DMS153 treated with DMSO at 0.1 percent for 48 hours (cell line): Measurements from ENCODE around the gene MRPL42.
"Not testable (repeated sequence)": the region's sequence is repeated elsewhere in the genome, so short reads cannot be mapped to it uniquely, and the experiment has no call there.

Source experiments
- DNase-seq: peaks from one replicate; lab custom pipeline; 2025; ENCODE audit not compliant: unreplicated experiment; lab: John Stamatoyannopoulos, UW

Gene MRPL42

DNA sequence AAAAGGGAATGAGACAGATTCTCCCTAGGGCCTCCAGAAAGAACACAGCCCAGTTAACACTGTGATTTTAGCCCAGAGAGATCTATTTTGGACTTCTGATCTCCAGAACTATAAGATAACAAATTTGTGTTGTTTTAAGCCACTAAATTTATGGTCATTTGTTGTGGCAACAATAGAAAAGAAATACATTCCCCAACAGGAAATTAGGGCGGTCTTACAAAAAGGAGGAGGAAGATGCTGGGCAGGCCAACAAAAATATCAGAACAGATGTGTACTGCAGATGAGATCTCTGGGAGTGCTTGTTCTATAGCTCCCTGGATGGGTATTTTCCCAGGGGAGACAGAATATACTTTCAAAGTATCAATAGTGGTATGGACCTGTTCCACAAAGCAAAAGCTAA is 73.2 kb downstream of the MRPL42 start:
- no peak for DNase-seq

- no peak for DNase-seq
These were observed 74.4 kb downstream of the MRPL42 start for GRCh38 chr12:93541578-93542225.

DNA sequence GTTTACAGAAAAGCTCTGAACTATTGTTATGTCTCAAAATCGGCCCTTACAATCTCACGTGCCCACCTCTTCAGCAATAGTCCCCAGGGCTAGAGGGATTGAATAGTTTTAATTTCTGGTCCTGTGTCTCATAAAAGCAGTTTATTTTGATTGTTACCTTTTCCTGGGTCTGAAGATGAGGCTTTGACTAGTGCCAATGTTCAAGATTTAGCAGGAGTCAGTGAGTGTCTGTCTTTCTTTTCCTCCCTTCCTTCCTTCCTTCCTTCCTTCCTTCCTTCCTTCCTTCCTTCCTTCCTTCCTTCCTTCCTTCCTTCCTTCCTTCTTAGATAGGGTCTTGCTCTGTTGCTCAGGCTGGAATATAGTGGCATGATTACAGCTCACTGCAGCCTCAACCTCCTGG is 80.5 kb downstream of the MRPL42 start:
- DNase-seq = no peak

GRCh38 chr12:93549174-93549573 is 81.9 kb downstream of the MRPL42 start:
- no peak for DNase-seq

DNA sequence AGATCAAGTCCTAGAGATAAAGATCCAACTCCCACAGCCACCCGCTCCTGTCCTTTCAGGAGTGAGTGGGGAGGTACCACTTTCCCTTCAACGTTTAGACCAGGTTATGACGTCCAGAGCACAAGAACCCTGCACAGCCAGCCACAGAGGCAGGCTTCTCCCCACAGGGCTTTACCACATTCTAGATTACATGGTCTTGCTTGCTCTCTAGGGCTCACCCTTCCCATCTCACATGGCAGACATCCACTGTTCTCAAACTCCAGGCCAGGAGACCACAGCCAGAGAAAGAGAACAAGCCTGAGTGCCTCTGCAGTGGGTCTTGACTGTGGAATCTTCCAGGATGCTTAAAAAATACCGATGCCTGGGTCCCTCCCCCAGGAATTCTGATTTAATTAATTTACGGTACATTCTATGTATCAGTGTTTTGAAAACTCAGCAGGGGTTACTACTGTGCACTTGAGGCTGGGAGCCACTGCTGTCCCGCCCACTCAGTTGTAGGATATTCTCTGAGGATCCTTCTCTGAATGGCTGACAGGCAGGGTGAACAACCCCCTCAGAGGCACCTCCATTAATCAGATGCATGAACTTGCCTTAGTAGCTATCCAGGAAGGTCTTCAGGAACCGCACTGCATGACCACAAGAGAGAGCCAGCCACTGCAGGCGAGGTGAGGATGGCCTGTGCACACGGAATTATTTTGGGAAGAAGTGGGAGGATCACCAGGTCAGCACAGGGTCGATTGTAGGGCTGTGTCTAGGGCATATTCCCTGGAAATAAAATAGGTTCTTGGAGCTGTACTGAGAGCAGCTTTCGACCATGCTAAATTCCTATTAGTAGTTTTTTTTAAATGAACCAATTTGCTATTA is 83.7 kb downstream of the MRPL42 start:
- DNase-seq = no peak

DNA sequence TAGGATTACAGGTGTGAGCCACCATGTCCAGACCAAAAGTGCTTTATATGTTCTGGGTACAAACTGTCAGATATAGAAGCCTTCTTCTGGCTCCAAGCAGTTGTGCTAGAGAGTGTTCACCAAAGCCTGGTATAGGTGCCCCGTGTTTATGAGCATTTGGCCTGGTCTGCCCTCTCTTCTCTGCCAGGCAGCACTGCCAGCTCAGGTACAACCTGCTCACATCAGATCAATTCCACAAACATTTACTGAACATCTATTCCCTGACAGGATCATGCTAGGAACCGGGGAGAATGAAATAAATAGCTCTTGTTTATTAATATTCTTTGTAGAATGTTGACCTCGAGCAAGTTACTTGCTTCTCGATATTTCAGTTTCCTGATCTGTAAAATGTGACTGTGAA is 85.1 kb downstream of the MRPL42 start:
- no peak for DNase-seq

DNA sequence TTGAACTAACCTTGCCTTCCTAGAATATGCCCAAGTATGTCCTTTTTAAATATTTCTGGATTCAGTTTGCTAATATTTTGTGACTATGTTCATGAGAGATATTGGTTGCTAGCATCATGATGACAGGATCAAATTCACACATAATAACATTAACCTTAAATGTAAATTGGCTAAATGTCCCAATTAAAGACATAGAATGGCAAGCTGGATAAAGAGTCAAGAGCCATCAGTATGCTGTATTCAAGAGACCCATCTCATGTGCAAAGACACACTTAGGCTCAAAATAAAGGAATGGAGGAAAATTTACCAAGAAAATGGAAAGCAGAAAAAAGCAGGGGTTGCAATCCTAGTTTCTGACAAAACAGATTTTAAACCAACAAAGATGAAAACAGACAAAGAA is 90.6 kb downstream of the MRPL42 start:
- DNase-seq = not testable (repeated sequence)

DNA sequence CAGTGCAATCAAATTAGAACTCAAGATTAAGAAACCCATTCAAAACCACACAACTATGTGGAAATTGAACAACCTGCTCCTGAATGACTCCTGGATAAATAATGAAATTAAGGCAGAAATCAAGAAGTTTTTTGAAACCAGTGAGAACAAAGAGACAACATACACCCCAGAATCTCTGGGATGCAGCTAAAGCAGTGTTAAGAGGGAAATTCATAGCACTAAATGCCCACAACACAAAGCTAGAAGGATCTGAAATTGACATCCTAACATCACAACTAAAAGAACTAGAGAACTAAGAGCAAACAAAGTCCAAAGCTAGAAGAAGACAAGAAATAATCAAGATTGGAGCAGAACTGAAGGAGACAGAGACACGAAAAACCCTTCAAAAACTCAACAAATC is 91.4 kb downstream of the MRPL42 start:
- not testable (repeated sequence) for DNase-seq

DNA sequence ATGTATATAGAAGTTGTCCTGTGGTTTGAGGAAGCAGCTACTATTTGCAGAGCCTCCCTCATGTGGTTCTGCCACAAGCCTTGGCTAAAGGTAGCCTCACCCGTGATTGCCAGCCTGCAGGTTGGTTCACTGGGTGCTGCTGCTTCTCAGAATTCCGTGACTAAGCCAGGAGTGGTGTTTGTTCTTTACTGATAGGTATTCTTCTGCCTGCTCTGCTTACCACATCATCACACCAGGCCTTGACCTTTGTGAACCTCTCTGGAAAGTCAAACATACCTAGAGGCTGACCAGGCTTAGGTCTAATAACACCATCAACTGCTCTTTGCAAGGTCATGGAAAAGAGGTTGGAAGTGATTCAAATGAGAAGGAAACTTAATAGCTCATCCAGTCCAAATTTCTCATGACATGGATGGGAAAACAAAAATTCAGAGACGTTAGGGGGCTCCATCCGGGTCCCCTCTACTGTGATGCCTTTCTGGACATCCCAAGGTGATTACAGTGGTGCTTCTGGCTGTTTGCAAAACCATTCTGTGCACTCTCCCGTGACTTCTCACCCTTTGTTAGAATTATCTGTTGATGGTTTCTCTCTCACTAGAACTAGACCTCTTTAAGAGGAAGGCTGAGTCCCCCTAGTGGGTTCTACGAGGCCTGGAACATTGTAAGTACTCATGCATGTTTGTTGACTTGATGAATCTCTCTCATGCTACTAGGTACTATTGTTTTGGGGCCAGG is 96.7 kb downstream of the MRPL42 start:
- no peak for DNase-seq

GRCh38 chr12:93565760-93566159 is 98.4 kb downstream of the MRPL42 start:
- DNase-seq = no peak
